ENCODE results near the gene UHMK1.

UHMK1 gene

GRCh38 chr1:162498496-162498810 is 835 bp downstream of the UHMK1 start:
- H3K4me3 ChIP-seq (replicated peaks; ENCODE audit: low read depth, low read length), result peak overlapping the region; percentile 83
- no peaks in the 10 kb centered on the region; the same call in 1 of the 2 replicates for H3K36me3 ChIP-seq (ENCODE audit: control insufficient read depth, insufficient read depth, low read length)
- H3K27me3 ChIP-seq (replicated peaks; ENCODE audit: control insufficient read depth, insufficient read depth, low read length), result no peaks in the 10 kb centered on the region
- TF ChIP-seq CTCF (IDR thresholded peaks at IDR 0.05; ENCODE audit: insufficient read depth, low read length, poor library complexity, severe bottlenecking), result no peak
- no peak for DNase-seq (ENCODE audit: extremely low read depth, insufficient read length)

GRCh38 chr1:162500805-162501204 is 3.2 kb downstream of the UHMK1 start:
- Histone ChIP-seq H3K4me3 (replicated peaks; ENCODE audit: low read depth, low read length) (no peak overlapping the region), H3K36me3 (ENCODE audit: control insufficient read depth, insufficient read depth, low read length) (peaks cover 1% of the 10 kb centered on the region)

GRCh38 chr1:162502077-162502476 is 4.5 kb downstream of the UHMK1 start:
- Histone ChIP-seq H3K36me3 (ENCODE audit: control insufficient read depth, insufficient read depth, low read length) (peaks cover 1% of the 10 kb centered on the region), H3K27me3 (replicated peaks; ENCODE audit: control insufficient read depth, insufficient read depth, low read length) (no peaks in the 10 kb centered on the region), H3K4me3 (replicated peaks; ENCODE audit: low read depth, low read length) (no peak overlapping the region)
- TF ChIP-seq CTCF (IDR thresholded peaks at IDR 0.05; ENCODE audit: insufficient read depth, low read length, poor library complexity, severe bottlenecking), result no peak
- DNase-seq (ENCODE audit: extremely low read depth, insufficient read length), result no peak

More at GRCh38 chr1:162500805-162501204, 3.2 kb downstream of the UHMK1 start:
- DNase-seq (ENCODE audit: extremely low read depth, insufficient read length), result no peak
- no peak for TF ChIP-seq CTCF (IDR thresholded peaks at IDR 0.05; ENCODE audit: insufficient read depth, low read length, poor library complexity, severe bottlenecking)
- H3K27me3 ChIP-seq (replicated peaks; ENCODE audit: control insufficient read depth, insufficient read depth, low read length), result no peaks in the 10 kb centered on the region

GRCh38 chr1:162502928-162503327 is 5.3 kb downstream of the UHMK1 start:
- no peak for TF ChIP-seq CTCF (IDR thresholded peaks at IDR 0.05; ENCODE audit: insufficient read depth, low read length, poor library complexity, severe bottlenecking)
- Histone ChIP-seq H3K4me3 (replicated peaks; ENCODE audit: low read depth, low read length) (no peak overlapping the region), H3K27me3 (replicated peaks; ENCODE audit: control insufficient read depth, insufficient read depth, low read length) (no peaks in the 10 kb centered on the region), H3K36me3 (ENCODE audit: control insufficient read depth, insufficient read depth, low read length) (peaks cover 1% of the 10 kb centered on the region)
- DNase-seq (ENCODE audit: extremely low read depth, insufficient read length), result no peak

- no peak overlapping the region for H3K4me3 ChIP-seq (replicated peaks; ENCODE audit: low read depth, low read length)
Measured at GRCh38 chr1:162527314-162527713, 29.7 kb downstream of the UHMK1 start.

More at GRCh38 chr1:162527314-162527713, 29.7 kb downstream of the UHMK1 start:
- DNase-seq (ENCODE audit: extremely low read depth, insufficient read length), result no peak
- H3K36me3 ChIP-seq (ENCODE audit: control insufficient read depth, insufficient read depth, low read length), result peaks cover 7% of the 10 kb centered on the region
- H3K27me3 ChIP-seq (replicated peaks; ENCODE audit: control insufficient read depth, insufficient read depth, low read length), result no peaks in the 10 kb centered on the region
- TF ChIP-seq CTCF (IDR thresholded peaks at IDR 0.05; ENCODE audit: insufficient read depth, low read length, poor library complexity, severe bottlenecking), result no peak

All from GM06990 (cell line).